Transverse colon (tissue), 3 donors: Measurements from ENCODE around the gene CHMP6.

Experiments
- CTCF ChIP-seq, 5 experiments: fragments of 200-600 bp in 3 of 5; fragments of 450-650 bp in 2 of 5; sonication (generic) in 3 of 5; IDR thresholded peaks; 1 replicate in 2 of 5; 2 replicates in 3 of 5; pipeline ENCODE4 v1.5.1; 2016 to 2017; ENCODE audit warnings: antibody characterized with exemption in 5 of 5, inconsistent platforms in 3 of 5, mild to moderate bottlenecking in 2 of 5, moderate library complexity in 1 of 5
- EP300 ChIP-seq: sonication (generic); formaldehyde crosslinking; IDR thresholded peaks from one replicate; pipeline ENCODE4 v1.6.1; 2017; ENCODE audit warnings: antibody characterized with exemption, low read depth
- POLR2A ChIP-seq: fragments of 450-650 bp; IDR thresholded peaks from one replicate; pipeline ENCODE4 v1.6.1; 2016; ENCODE audit warnings: antibody characterized with exemption, mild to moderate bottlenecking, moderate library complexity

DNA sequence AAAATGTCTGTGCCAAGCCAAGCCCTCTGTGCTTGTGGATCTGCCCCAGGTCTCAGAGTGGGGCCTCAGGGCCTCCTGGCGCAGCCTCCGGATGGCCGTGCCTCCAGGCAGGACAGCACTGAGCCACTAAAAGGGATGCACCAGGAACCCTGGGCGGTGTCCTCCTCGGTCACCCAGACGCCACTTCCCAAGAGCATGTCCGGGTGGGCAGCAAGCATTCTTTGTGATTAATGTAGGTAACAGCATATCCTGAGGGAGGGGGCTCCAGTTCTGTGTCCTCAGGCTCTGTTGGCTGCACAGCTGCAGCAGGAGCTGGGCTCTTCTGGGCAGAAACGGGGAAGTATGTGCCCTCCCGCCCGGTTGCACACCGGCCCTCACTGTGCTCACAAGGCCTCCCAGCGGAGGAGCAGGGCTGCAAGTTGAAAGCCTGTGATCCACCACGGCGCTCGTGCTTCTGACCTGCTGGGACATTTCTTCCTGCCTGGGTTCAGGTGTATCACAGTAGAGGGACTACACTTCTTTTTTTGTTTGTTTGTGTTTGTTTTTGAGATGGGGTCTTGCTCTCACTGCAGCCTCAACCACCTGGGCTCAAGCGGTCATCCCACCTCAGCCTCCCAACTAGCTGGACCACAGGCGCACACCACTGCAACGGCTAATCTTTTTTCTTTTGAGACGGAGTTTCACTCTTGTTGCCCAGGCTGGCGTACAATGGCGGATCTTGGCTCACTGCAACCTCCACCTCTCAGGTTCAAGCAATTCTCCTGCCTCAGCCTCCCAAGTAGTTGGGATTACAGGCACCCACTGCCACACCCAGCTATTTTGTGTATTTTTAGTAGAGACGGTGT, 37.9 kb upstream of the CHMP6 start:
- no peak for TF ChIP-seq EP300
- no peak for TF ChIP-seq CTCF (IDR thresholded peaks at IDR 0.05)
- no peak for TF ChIP-seq POLR2A
